ENCODE results near the gene NLRP9. TPM values are rescaled to one million over a fixed set of nuclear protein-coding genes. Genes with fewer than 3 reads are reported as not detected.

NLRP9 gene
- total RNA-seq, 1 donor from 2014 or later = not detected

GRCh38 chr19:55681131-55682092 lies 56.8 kb downstream of the NLRP9 start:
- peaks cover 33% of the 10 kb centered on the region for H3K4me1 ChIP-seq
- intact Hi-C loops (cut with DNase I) = no loop called here
- no peak overlapping the region for H3K27ac ChIP-seq

GRCh38 chr19:55680339-55681130 lies 57.7 kb downstream of the NLRP9 start:
- Histone ChIP-seq H3K36me3 (peaks cover 72% of the 10 kb centered on the region), H3K4me1 (peaks cover 41% of the 10 kb centered on the region), H3K27ac (no peak overlapping the region), H3K4me3 (no peak overlapping the region), H3K9me3 (no peaks in the 10 kb centered on the region), H3K27me3 (no peaks in the 10 kb centered on the region)
- ATAC-seq (no peak), DNase-seq (no peak)
- TF ChIP-seq, protein P1, sequence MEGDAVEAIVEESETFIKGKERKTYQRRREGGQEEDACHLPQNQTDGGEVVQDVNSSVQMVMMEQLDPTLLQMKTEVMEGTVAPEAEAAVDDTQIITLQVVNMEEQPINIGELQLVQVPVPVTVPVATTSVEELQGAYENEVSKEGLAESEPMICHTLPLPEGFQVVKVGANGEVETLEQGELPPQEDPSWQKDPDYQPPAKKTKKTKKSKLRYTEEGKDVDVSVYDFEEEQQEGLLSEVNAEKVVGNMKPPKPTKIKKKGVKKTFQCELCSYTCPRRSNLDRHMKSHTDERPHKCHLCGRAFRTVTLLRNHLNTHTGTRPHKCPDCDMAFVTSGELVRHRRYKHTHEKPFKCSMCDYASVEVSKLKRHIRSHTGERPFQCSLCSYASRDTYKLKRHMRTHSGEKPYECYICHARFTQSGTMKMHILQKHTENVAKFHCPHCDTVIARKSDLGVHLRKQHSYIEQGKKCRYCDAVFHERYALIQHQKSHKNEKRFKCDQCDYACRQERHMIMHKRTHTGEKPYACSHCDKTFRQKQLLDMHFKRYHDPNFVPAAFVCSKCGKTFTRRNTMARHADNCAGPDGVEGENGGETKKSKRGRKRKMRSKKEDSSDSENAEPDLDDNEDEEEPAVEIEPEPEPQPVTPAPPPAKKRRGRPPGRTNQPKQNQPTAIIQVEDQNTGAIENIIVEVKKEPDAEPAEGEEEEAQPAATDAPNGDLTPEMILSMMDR (IDR thresholded peaks at IDR 0.05) = no peak
- intact Hi-C loops (cut with DNase I) = no loop called here

More at GRCh38 chr19:55681131-55682092, 56.8 kb downstream of the NLRP9 start:
- no peak for ATAC-seq
- no peak for DNase-seq
- TF ChIP-seq, protein P1 (IDR thresholded peaks at IDR 0.05) = no peak
- Histone ChIP-seq H3K36me3 (peaks cover 80% of the 10 kb centered on the region), H3K9me3 (no peaks in the 10 kb centered on the region), H3K27me3 (no peaks in the 10 kb centered on the region), H3K4me3 (no peak overlapping the region)

DNA sequence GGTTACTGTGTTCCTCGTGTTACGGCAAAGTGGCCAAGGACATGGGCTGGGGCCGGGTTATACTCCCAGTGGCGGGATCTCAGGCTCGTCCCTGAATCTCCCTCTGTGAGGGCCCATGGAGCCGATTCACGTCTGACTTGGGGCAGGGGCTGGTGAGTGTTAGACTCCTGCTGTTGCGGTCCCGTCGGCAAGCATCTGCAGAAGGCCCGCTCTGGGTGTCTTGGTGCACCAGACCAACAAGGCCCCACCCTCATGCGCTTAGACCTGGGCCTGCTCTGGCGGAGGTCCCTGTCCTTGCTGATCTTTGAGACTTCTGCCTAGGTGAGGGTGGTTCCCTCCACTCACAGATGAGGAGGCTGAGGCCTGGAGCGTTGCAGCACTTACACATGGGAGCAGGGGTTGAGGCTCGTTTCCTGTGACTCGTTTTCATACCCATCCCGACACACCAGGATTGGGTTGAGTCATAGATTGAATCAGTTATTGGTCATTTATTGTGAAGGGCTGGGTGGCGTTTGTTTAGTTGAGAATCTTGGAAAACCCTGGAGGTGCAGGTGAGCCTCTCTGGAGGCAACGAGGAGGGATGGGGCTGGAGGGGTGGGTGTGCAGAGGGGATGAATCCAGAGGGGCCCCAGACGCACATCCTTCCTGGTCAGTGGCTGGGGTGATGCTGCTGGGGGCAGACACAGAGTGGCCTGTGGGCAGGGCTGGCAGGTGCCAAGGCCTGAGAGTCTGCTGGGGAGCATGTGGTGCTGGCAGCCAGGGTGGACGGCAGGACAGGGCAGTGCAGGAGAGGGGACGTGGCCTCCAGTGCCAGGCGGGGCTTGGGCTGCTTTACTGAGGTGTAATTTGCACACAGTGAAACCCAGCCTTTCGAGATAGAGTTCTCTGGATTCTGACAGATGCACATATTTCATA lies 58.6 kb downstream of the NLRP9 start:
- H3K4me3 ChIP-seq = no peak overlapping the region
- DNase-seq (no peak), ATAC-seq (no peak)
- no peaks in the 10 kb centered on the region for H3K9me3 ChIP-seq
- peaks cover 62% of the 10 kb centered on the region for H3K36me3 ChIP-seq
- TF ChIP-seq, protein P1 (IDR thresholded peaks at IDR 0.05) = no peak
- no peaks in the 10 kb centered on the region for H3K27me3 ChIP-seq
- H3K4me1 ChIP-seq = peaks cover 40% of the 10 kb centered on the region
- H3K27ac ChIP-seq = no peak overlapping the region
- intact Hi-C loops (cut with DNase I) = no loop called here

- H3K9me3 ChIP-seq = no peaks in the 10 kb centered on the region
- intact Hi-C loops (cut with DNase I) = no loop called here
- H3K27ac ChIP-seq = peak overlapping the region; percentile 36
- ATAC-seq = peak; percentile 54
- no peak for DNase-seq
- peaks cover 38% of the 10 kb centered on the region for H3K4me1 ChIP-seq
- H3K27me3 ChIP-seq = no peaks in the 10 kb centered on the region
- no peak overlapping the region for H3K4me3 ChIP-seq
- TF ChIP-seq, protein P1 (IDR thresholded peaks at IDR 0.05) = peak; percentile 5
- H3K36me3 ChIP-seq = peaks cover 63% of the 10 kb centered on the region
Observed at GRCh38 chr19:55678121-55678671, 60.0 kb downstream of the NLRP9 start.
